Breast epithelium (tissue), 4 donors: ENCODE results near the gene CPNE5. TPM values are rescaled to one million over a fixed set of nuclear protein-coding genes. Genes with fewer than 3 reads are reported as not detected.

Experiments
- DNase-seq, 2 donors: peaks; one replicate each; pipeline ENCODE4 v3.0.0-alpha.2; 2019; ENCODE audit warnings: low spot score in 2 of 2
- H3K27ac ChIP-seq, 2 donors: fragments of 200-600 bp; sonication (generic) in 1 of 2; one replicate each; pipeline ENCODE4 v1.5.1; 2016 to 2019; ENCODE audit warnings: mild to moderate bottlenecking in 1 of 2
- H3K27me3 ChIP-seq, 2 donors: fragments of 200-600 bp; sonication (generic) in 1 of 2; one replicate each; pipeline versions ENCODE4 v1.5.1 to v1.6.0; 2017 to 2019; ENCODE audit warnings: control low read depth in 1 of 2, mild to moderate bottlenecking in 1 of 2
- H3K36me3 ChIP-seq: fragments of 200-600 bp; one replicate; pipeline ENCODE4 v1.5.1; 2019
- H3K4me1 ChIP-seq, 2 donors: fragments of 200-600 bp; sonication (generic); one replicate each; pipeline ENCODE4 v1.5.1; 2016 to 2019; ENCODE audit warnings: control low read depth in 1 of 2
- H3K4me3 ChIP-seq, 3 donors: fragments of 200-600 bp; sonication (generic); 1 replicate in 2 of 3; 2 replicates in 1 of 3; pipeline ENCODE4 v1.5.1; 2016 to 2019; ENCODE audit warnings: mild to moderate bottlenecking in 3 of 3, moderate library complexity in 2 of 3
- H3K9me3 ChIP-seq, 2 donors: fragments of 200-600 bp; sonication (generic) in 1 of 2; one replicate each; pipeline ENCODE4 v1.5.1; 2016 to 2019; ENCODE audit warnings: control low read depth in 1 of 2
- CTCF ChIP-seq, 3 donors: fragments of 450-650 bp; IDR thresholded peaks; one replicate each; pipeline ENCODE4 v1.5.1; 2016 to 2017; ENCODE audit warnings: antibody characterized with exemption in 3 of 3, mild to moderate bottlenecking in 3 of 3, moderate library complexity in 3 of 3
- POLR2A ChIP-seq: fragments of 450-650 bp; IDR thresholded peaks from one replicate; pipeline ENCODE4 v1.6.1; 2016; ENCODE audit warnings: antibody characterized with exemption, mild to moderate bottlenecking, moderate library complexity
- POLR2AphosphoS5 ChIP-seq, 3 donors: sonication (generic); formaldehyde crosslinking; IDR thresholded peaks; one replicate each; pipeline ENCODE4 v1.6.1; 2017; ENCODE audit warnings: antibody characterized with exemption in 3 of 3
- intact Hi-C: fragments of 100-400 bp; cut with DNase I; formaldehyde crosslinking; loops from one replicate; pipeline ENCODE4 v1.15.1; 2023; ENCODE audit warnings: low total_unique reads
- total RNA-seq, 3 donors: library from RNA; depleted of rRNA; stranded (reverse); fragments of >200 nt; gene quantifications; one replicate each; pipeline ENCODE4 v1.1.0, GENCODE V29; 2016

The CPNE5 gene
- total RNA-seq, 3 donors from 2014 or later = 0.96 to 5.2 (median 3.7) TPM

- TF ChIP-seq POLR2A = no peak
- no peak for TF ChIP-seq CTCF (IDR thresholded peaks at IDR 0.05)
- TF ChIP-seq POLR2AphosphoS5 (IDR thresholded peaks at IDR 0.05) = no peak
- Histone ChIP-seq H3K27ac (peak overlapping the region; percentile 36 to 74), H3K9me3 (no peaks in the 10 kb centered on the region), H3K27me3 (no peaks in the 10 kb centered on the region), H3K4me1 (peaks cover 0 to 9% of the 10 kb centered on the region in 2 donors), H3K4me3 (no peak overlapping the region), H3K36me3 (no peaks in the 10 kb centered on the region)
- DNase-seq = no peak
- intact Hi-C loops = no loop called here
Measured at GRCh38 chr6:36827261-36828079, 11.8 kb downstream of the CPNE5 start.

- H3K9me3 ChIP-seq = no peaks in the 10 kb centered on the region
- peaks cover 0 to 9% of the 10 kb centered on the region in 2 donors for H3K4me1 ChIP-seq
- no peak for DNase-seq
- H3K27me3 ChIP-seq = no peaks in the 10 kb centered on the region
- intact Hi-C loops = no loop called here
- no peaks in the 10 kb centered on the region for H3K36me3 ChIP-seq
- peak overlapping the region; percentile 36 to 74 for H3K27ac ChIP-seq
- H3K4me3 ChIP-seq = no peak overlapping the region
- no peak for TF ChIP-seq POLR2AphosphoS5 (IDR thresholded peaks at IDR 0.05)
Measured at GRCh38 chr6:36826520-36827227, 12.6 kb downstream of the CPNE5 start.

- Histone ChIP-seq H3K36me3 (no peaks in the 10 kb centered on the region), H3K27ac (no peak overlapping the region), H3K9me3 (no peaks in the 10 kb centered on the region), H3K4me1 (peaks cover 0 to 9% of the 10 kb centered on the region in 2 donors), H3K27me3 (no peaks in the 10 kb centered on the region), H3K4me3 (no peak overlapping the region)
- intact Hi-C loops = no loop called here
- no peak for DNase-seq
- TF ChIP-seq POLR2A (no peak), POLR2AphosphoS5 (IDR thresholded peaks at IDR 0.05) (no peak), CTCF (IDR thresholded peaks at IDR 0.05) (no peak)
Measured at GRCh38 chr6:36825994-36826393, 13.2 kb downstream of the CPNE5 start.

GRCh38 chr6:36825452-36825851 is 13.8 kb downstream of the CPNE5 start:
- DNase-seq = no peak
- intact Hi-C loops = no loop called here
- no peak overlapping the region for H3K4me3 ChIP-seq
- H3K27me3 ChIP-seq = no peaks in the 10 kb centered on the region
- peak overlapping the region in 1 of 2 donors; percentile 58 for H3K27ac ChIP-seq
- TF ChIP-seq POLR2AphosphoS5 (IDR thresholded peaks at IDR 0.05) = no peak
- no peaks in the 10 kb centered on the region for H3K9me3 ChIP-seq
- peaks cover 0 to 7% of the 10 kb centered on the region in 2 donors for H3K4me1 ChIP-seq
- no peaks in the 10 kb centered on the region for H3K36me3 ChIP-seq

- intact Hi-C loops = no loop called here
- H3K27me3 ChIP-seq = no peaks in the 10 kb centered on the region
- H3K9me3 ChIP-seq = no peaks in the 10 kb centered on the region
- DNase-seq = no peak
- H3K4me3 ChIP-seq = no peak overlapping the region
- H3K4me1 ChIP-seq = no peaks in the 10 kb centered on the region
- TF ChIP-seq POLR2A = no peak
- TF ChIP-seq CTCF (IDR thresholded peaks at IDR 0.05) = no peak
- TF ChIP-seq POLR2AphosphoS5 (IDR thresholded peaks at IDR 0.05) = no peak
- H3K36me3 ChIP-seq = no peaks in the 10 kb centered on the region
- H3K27ac ChIP-seq = peak overlapping the region; percentile 48 to 58
Measured at GRCh38 chr6:36824253-36824652, 15.0 kb downstream of the CPNE5 start.
